Psoas muscle (tissue), 8 donors: ENCODE data around the gene PRUNE1. TPM values are rescaled to one million over a fixed set of nuclear protein-coding genes. Genes with fewer than 3 reads are reported as not detected.

Source experiments
- ATAC-seq, 4 donors: fragments of 200-7000 bp; cut with Tn5 transposase; one replicate each; pipeline ENCODE4 v1.9.1; 2020; ENCODE audit warnings: moderate library complexity in 3 of 4, mild to moderate bottlenecking in 2 of 4
- DNase-seq, 2 donors: peaks; one replicate each; pipeline ENCODE4 v3.0.0-alpha.2; 2020
- H3K27ac ChIP-seq: fragments of 200-600 bp; one replicate; pipeline ENCODE4 v1.8.0; 2022
- H3K27me3 ChIP-seq, 3 donors: fragments of 200-600 bp in 1 of 3; one replicate each; pipeline versions ENCODE4 v1.6.1 to v1.8.0; 2013 to 2022; ENCODE audit warnings: low read length in 2 of 3, mild to moderate bottlenecking in 2 of 3, moderate library complexity in 1 of 3; ENCODE audit not compliant: insufficient read depth in 3 of 3
- H3K36me3 ChIP-seq, 2 donors: fragments of 200-600 bp in 1 of 2; one replicate each; pipeline versions ENCODE4 v1.6.1 to v1.8.0; 2013 to 2022; ENCODE audit warnings: low read depth in 1 of 2, mild to moderate bottlenecking in 1 of 2, moderate library complexity in 1 of 2; ENCODE audit not compliant: insufficient read depth in 1 of 2
- H3K4me1 ChIP-seq: fragments of 200-600 bp; one replicate; pipeline ENCODE4 v1.8.0; 2022
- H3K4me3 ChIP-seq: fragments of 200-600 bp; one replicate; pipeline ENCODE4 v1.8.0; 2022; ENCODE audit warnings: mild to moderate bottlenecking
- H3K9me3 ChIP-seq: fragments of 200-600 bp; one replicate; pipeline ENCODE4 v1.8.0; 2022
- CTCF ChIP-seq: fragments of 200-600 bp; IDR thresholded peaks from one replicate; pipeline ENCODE4 v1.8.0; 2022; ENCODE audit warnings: antibody characterized with exemption
- WGBS, 3 donors: extraction: QIAGEN DNeasy Blood & Tissue Kit; methylation state at CpG; one replicate each; pipeline versions ENCODE4 v1.1.6 to v1.1.7; 2013; 5-methylcytosine and 5-hydroxymethylcytosine counted together
- intact Hi-C, 2 donors: fragments of 100-400 bp; cut with DNase I; formaldehyde crosslinking; loops; one replicate each; pipeline versions ENCODE4 v1.11.0 to v1.14.2; 2022
- polyA plus RNA-seq, 3 donors: library from polyadenylated mRNA; stranded (reverse); fragments of 200-250 nt; gene quantifications; one replicate each; pipeline ENCODE4 v1.2.3, GENCODE V29; 2013
- total RNA-seq, 4 donors: library from RNA; stranded (reverse); fragmentation: NEBNext Ultra II Directional in 2 of 4; extraction: Animal tissue kit (Norgen Biotek cat#: 25700) in 2 of 4; gene quantifications; one replicate each; pipeline versions ENCODE4 v1.2.1 to v1.2.4, GENCODE V29; 2021 to 2023
- donor health status: healthy with polysubstance abuse.
- donor health status: DM: no; HTN: no; CAD: no; lungs with moderate emphysema.
- donor health status: Bipolar disorder and iron deficiency.
- donor health status: healthy.
- donor health status: DM: yes; HTN: yes; CAD: no.
- donor health status: DM: no; HTN: no; CAD: no.
- donor health status: DM: no; HTN: no; CAD: no.
- donor health status: DM: yes; HTN: yes; CAD: no.

Gene PRUNE1
- total and polyA plus RNA-seq, 7 donors, result 12.4 to 33.8 (median 21.2) TPM

DNA sequence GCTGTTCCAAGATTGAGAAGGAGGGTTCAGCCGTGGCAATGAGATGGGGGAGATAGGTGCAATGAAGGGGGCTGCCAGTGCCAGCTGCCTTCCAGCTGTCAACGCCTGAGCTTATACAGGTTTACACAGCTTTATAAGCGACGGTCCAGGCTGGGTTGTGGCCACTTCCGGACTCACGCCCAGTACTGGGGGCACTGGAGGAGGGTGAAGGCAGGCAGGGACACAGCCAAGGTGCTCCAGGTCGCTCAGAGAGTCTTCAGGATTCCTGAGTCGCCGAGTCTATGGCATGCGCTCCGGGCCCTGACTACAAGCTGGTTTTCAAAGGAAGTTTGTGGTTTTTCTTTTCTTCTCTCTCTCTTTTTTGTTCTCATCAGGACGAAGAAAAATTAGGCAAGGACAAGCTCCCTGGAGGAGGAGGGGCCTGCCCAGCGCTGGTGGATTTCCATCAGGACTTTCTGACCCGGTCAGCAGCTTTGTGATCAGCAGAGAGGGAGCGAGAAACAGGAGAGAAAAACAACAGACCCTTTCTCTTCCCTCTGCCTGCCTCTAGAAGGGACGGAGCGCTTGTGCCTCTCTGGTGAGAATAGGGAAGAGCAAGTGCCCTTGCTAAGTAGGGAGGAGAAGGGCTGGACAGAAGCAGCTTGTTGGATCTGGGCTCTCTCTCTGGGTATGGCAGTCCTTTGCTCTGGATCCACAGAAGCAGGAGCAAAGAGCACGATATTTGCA, 1.8 kb upstream of the PRUNE1 start, which contains the start of gene MINDY1:
TSS of gene MINDY1 (minus strand) at position 576 of the 726 bp plus-strand sequence. CDS start 4,285 bp downstream, outside the sequence.
- intact Hi-C loops, result no loop called here
- Histone ChIP-seq H3K27ac (peak within 1 kb of the TSS; percentile 89), H3K27me3 (no peaks in the 10 kb centered on the region), H3K36me3 (peaks cover 0 to 23% of the 10 kb centered on the region in 2 donors), H3K4me1 (peaks cover 58% of the 10 kb centered on the region), H3K9me3 (no peaks in the 10 kb centered on the region), H3K4me3 (peak within 1 kb of the TSS; percentile 75)
- ATAC-seq, result peak; percentile 70 to 78 (median 74)
- DNase-seq, result peak; percentile 57 to 78
- 0 to 1% (median 0%) methylated on average over 18 of the region's 18 CpGs for WGBS, 3 donors
- peak; percentile 50 for TF ChIP-seq CTCF

- DNase-seq (no peak), ATAC-seq (no peak)
- Histone ChIP-seq H3K4me3 (peak overlapping the region; percentile 75), H3K9me3 (no peaks in the 10 kb centered on the region), H3K27ac (peak overlapping the region; percentile 89), H3K4me1 (peaks cover 56% of the 10 kb centered on the region), H3K36me3 (peaks cover 0 to 9% of the 10 kb centered on the region in 2 donors), H3K27me3 (no peaks in the 10 kb centered on the region)
- intact Hi-C loops, result no loop called here
- 5 to 11% (median 10%) methylated on average over 4 of the region's 4 CpGs for WGBS, 3 donors
- no peak for TF ChIP-seq CTCF
Measured at GRCh38 chr1:151007853-151008243, 401 bp upstream of the PRUNE1 start.

DNA sequence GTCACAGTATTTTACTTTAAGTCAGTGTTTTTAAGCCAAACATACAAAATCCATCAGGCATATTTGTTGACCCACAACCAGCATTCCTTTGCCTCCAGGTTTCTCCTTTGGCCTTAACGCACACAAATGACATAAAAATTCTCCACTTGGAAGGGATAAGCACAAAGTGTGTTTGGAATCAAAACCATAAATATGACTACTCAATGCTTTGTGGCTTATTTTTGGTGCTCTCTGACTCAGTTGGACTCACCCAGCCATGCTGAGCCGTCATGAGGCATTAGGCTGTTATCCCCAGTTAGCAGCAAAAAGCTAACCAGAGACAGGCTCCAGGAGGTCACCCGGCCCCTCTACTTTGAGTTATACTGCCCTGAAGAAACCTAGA, 948 bp downstream of the PRUNE1 start:
- no peak for ATAC-seq
- intact Hi-C loops, result no loop called here

GRCh38 chr1:151009674-151010345, 1.6 kb downstream of the PRUNE1 start:
- H3K27ac ChIP-seq, result peak overlapping the region; percentile 89
- H3K36me3 ChIP-seq, result peaks cover 0 to 16% of the 10 kb centered on the region in 2 donors
- H3K4me3 ChIP-seq, result peak overlapping the region; percentile 75
- DNase-seq (no peak), ATAC-seq (no peak)
- H3K27me3 ChIP-seq, result no peaks in the 10 kb centered on the region
- no peak for TF ChIP-seq CTCF
- H3K4me1 ChIP-seq, result peaks cover 37% of the 10 kb centered on the region
- WGBS, 3 donors, result 97% methylated on average over 8 of the region's 8 CpGs
- no peaks in the 10 kb centered on the region for H3K9me3 ChIP-seq
- intact Hi-C loops, result no loop called here

More for the DNA sequence above, 948 bp downstream of the PRUNE1 start:
- TF ChIP-seq CTCF, result no peak
- no peaks in the 10 kb centered on the region for H3K9me3 ChIP-seq
- H3K36me3 ChIP-seq, result peaks cover 0 to 16% of the 10 kb centered on the region in 2 donors
- H3K4me1 ChIP-seq, result peaks cover 43% of the 10 kb centered on the region
- no peaks in the 10 kb centered on the region for H3K27me3 ChIP-seq
- no peak for DNase-seq
- H3K4me3 ChIP-seq, result peak overlapping the region; percentile 75
- H3K27ac ChIP-seq, result peak overlapping the region; percentile 89
- WGBS, 3 donors, result 38 to 61% (median 44%) methylated on average over 3 of the region's 3 CpGs
